Natural killer cell (primary cell): ENCODE results near the gene CHST11. TPM values are rescaled to one million over a fixed set of nuclear protein-coding genes. Genes with fewer than 3 reads are reported as not detected.

Experiments used
- ATAC-seq, 3 donors: fragments of 150-1000 bp in 2 of 3; fragments of 200-7000 bp in 1 of 3; cut with Tn5 transposase; 1 replicate in 1 of 3; 2 replicates in 2 of 3; pipeline ENCODE4 v1.10.0; 2021; ENCODE audit warnings: mild to moderate bottlenecking in 2 of 3, moderate library complexity in 2 of 3
- DNase-seq, 2 donors: peaks; one replicate each; pipeline versions ENCODE4 v3.0.0 to v3.0.0-alpha.2; 2013 to 2021; ENCODE audit warnings: mixed read lengths in 1 of 2
- H3K27ac ChIP-seq: one replicate; pipeline ENCODE4 v1.5.1; 2013; ENCODE audit warnings: mild to moderate bottlenecking, low read length
- H3K27me3 ChIP-seq: one replicate; pipeline ENCODE4 v1.6.1; 2013; ENCODE audit warnings: low read length; ENCODE audit not compliant: control insufficient read depth, insufficient read depth
- H3K36me3 ChIP-seq: one replicate; pipeline ENCODE4 v1.6.1; 2013; ENCODE audit warnings: low read length; ENCODE audit not compliant: control insufficient read depth, insufficient read depth
- H3K4me1 ChIP-seq: one replicate; pipeline ENCODE4 v1.6.1; 2013; ENCODE audit warnings: low read length; ENCODE audit not compliant: control insufficient read depth, insufficient read depth
- H3K4me3 ChIP-seq: one replicate; pipeline ENCODE4 v1.5.1; 2013; ENCODE audit warnings: low read length
- H3K9me3 ChIP-seq: one replicate; pipeline ENCODE4 v1.6.1; 2013; ENCODE audit warnings: low read length; ENCODE audit not compliant: control insufficient read depth, insufficient read depth
- H3K27ac Mint-ChIP-seq, 2 donors: one replicate each; pipeline ENCODE4 v1.8.0; 2022; ENCODE audit warnings: mild to moderate bottlenecking in 2 of 2, mixed read lengths in 2 of 2, moderate library complexity in 1 of 2
- H3K27me3 Mint-ChIP-seq, 2 donors: one replicate each; pipeline ENCODE4 v1.8.0; 2022; ENCODE audit warnings: low read depth in 2 of 2, mixed read lengths in 2 of 2
- H3K36me3 Mint-ChIP-seq: one replicate; pipeline ENCODE4 v1.8.0; 2022; ENCODE audit warnings: mixed read lengths
- H3K4me1 Mint-ChIP-seq, 2 donors: one replicate each; pipeline ENCODE4 v1.8.0; 2022; ENCODE audit warnings: mixed read lengths in 2 of 2
- H3K4me3 Mint-ChIP-seq: one replicate; pipeline ENCODE4 v1.8.0; 2022; ENCODE audit warnings: mild to moderate bottlenecking, moderate library complexity, mixed read lengths
- H3K9me3 Mint-ChIP-seq, 2 donors: one replicate each; pipeline ENCODE4 v1.8.0; 2022; ENCODE audit warnings: mixed read lengths in 2 of 2
- WGBS: methylation state at CpG from one replicate; pipeline ENCODE4 v1.1.7; 2013; ENCODE audit warnings: missing lambda C conversion rate; ENCODE audit not compliant: insufficient coverage; 5-methylcytosine and 5-hydroxymethylcytosine counted together
- intact Hi-C: fragments of 100-400 bp; cut with micrococcal nuclease; formaldehyde crosslinking; loops from one replicate; pipeline ENCODE4 v1.14.2; 2022
- total RNA-seq, 4 donors: library from RNA; stranded (reverse); fragments of 120-200 nt in 1 of 4; gene quantifications; one replicate each; pipeline versions ENCODE4 v1.2.3 to v1.2.4, GENCODE V29; 2013 to 2022
- TF ChIP-seq, protein P1 (sequence below): fragments of 200-600 bp; IDR thresholded peaks from one replicate; pipeline ENCODE4 v1.8.0; 2022; ENCODE audit warnings: antibody characterized with exemption

The CHST11 gene
- total RNA-seq, 3 donors from 2014 or later (not counting 1 experiment from before 2014, with no cell fraction given), result 85.3 to 118 (median 96.1) TPM

DNA sequence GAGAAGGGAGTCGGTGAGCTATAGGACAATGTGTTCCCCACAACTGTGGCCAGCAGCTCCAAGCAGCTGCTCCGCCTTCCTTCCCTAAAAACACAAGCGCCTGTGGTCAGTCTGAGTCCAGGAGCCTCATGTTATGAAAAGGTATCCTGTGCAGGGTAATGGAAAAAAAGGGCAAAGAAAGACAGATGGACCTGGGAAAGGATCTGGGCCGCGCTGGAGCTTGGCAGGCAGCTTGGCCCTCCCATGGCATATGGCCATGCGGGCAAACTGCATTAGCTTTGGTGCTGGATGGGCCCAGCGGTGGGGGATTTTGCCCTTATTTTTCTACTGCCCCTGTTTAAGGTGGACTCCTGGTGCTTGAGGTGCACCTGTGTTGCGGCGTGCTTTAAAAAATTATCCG is 23.7 kb upstream of the CHST11 start:
- DNase-seq (no peak), ATAC-seq (no peak)
- Mint-ChIP-seq H3K36me3 (no peaks in the 10 kb centered on the region), H3K27ac (no peak overlapping the region), H3K4me1 (peaks cover 12 to 18% of the 10 kb centered on the region in 2 donors), H3K9me3 (no peaks in the 10 kb centered on the region), H3K27me3 (peaks cover 18 to 41% of the 10 kb centered on the region in 2 donors), H3K4me3 (no peak overlapping the region)
- Histone ChIP-seq H3K27me3 (no peaks in the 10 kb centered on the region), H3K4me1 (peaks cover 2% of the 10 kb centered on the region), H3K9me3 (no peaks in the 10 kb centered on the region), H3K36me3 (no peaks in the 10 kb centered on the region), H3K4me3 (no peak overlapping the region), H3K27ac (no peak overlapping the region)
- 87% methylated on average over 10 of the region's 10 CpGs for WGBS
- TF ChIP-seq, protein P1, sequence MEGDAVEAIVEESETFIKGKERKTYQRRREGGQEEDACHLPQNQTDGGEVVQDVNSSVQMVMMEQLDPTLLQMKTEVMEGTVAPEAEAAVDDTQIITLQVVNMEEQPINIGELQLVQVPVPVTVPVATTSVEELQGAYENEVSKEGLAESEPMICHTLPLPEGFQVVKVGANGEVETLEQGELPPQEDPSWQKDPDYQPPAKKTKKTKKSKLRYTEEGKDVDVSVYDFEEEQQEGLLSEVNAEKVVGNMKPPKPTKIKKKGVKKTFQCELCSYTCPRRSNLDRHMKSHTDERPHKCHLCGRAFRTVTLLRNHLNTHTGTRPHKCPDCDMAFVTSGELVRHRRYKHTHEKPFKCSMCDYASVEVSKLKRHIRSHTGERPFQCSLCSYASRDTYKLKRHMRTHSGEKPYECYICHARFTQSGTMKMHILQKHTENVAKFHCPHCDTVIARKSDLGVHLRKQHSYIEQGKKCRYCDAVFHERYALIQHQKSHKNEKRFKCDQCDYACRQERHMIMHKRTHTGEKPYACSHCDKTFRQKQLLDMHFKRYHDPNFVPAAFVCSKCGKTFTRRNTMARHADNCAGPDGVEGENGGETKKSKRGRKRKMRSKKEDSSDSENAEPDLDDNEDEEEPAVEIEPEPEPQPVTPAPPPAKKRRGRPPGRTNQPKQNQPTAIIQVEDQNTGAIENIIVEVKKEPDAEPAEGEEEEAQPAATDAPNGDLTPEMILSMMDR, result no peak
- intact Hi-C loops, result no loop called here

DNA sequence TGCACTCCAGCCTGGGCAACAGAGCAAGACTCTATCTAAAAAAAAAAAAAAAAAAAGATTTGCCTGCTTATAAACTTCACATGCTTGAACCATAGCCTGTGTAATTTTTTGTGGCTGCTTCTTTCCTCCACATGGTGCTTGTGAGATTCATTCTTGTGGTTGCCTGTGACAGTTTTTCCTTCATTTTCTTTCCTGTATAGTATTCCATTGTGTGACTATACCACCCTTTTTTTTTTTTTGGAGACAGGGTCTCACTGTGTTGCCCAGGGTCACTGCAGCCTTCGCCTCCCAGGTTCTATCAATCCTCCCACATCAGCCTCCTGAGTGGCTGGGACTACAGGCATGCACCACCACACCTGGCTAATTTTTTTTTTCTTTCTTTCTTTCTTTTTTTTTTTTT is 22.6 kb upstream of the CHST11 start:
- no peaks in the 10 kb centered on the region for H3K4me1 ChIP-seq
- H3K27me3 ChIP-seq, result no peaks in the 10 kb centered on the region
- ATAC-seq (no peak), DNase-seq (no peak)
- TF ChIP-seq, protein P1, result no peak
- H3K36me3 Mint-ChIP-seq, result no peaks in the 10 kb centered on the region
- no peaks in the 10 kb centered on the region for H3K9me3 ChIP-seq
- peaks cover 7 to 13% of the 10 kb centered on the region in 2 donors for H3K4me1 Mint-ChIP-seq
- peaks cover 18 to 41% of the 10 kb centered on the region in 2 donors for H3K27me3 Mint-ChIP-seq
- H3K27ac Mint-ChIP-seq, result no peak overlapping the region
- no CpG with 5 or more reads among the region's 1 CpG for WGBS
- no peaks in the 10 kb centered on the region for H3K36me3 ChIP-seq
- H3K9me3 Mint-ChIP-seq, result no peaks in the 10 kb centered on the region
- no peak overlapping the region for H3K4me3 ChIP-seq
- H3K27ac ChIP-seq, result no peak overlapping the region
- H3K4me3 Mint-ChIP-seq, result no peak overlapping the region
- intact Hi-C loops, result no loop called here

DNA sequence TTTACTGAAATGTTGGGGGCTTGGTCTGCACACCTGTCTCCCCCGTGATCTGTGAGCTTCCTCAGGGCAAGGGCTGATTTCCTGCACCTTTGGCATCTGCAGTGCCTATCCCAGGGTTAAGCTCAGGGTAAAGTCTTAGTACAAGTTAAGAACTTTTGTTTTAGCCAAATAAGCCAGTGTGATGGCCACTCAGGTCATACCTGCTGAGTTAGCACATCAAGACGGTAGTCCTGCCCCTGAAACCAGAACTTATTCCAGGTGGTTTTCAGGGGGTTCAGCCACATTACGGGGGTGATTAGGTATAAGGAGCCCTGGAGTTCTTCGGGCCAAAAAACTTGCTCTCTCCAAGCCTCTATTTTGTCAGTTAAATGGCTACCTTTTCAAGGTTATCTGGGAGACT is 21.6 kb upstream of the CHST11 start:
- TF ChIP-seq, protein P1, result no peak
- Histone ChIP-seq H3K27me3 (no peaks in the 10 kb centered on the region), H3K27ac (no peak overlapping the region), H3K4me3 (no peak overlapping the region), H3K9me3 (no peaks in the 10 kb centered on the region), H3K4me1 (no peaks in the 10 kb centered on the region), H3K36me3 (no peaks in the 10 kb centered on the region)
- ATAC-seq, result no peak
- DNase-seq, result no peak
- no peak overlapping the region for H3K4me3 Mint-ChIP-seq
- 61% methylated on average over 4 of the region's 4 CpGs for WGBS
- intact Hi-C loops, result no loop called here
- H3K9me3 Mint-ChIP-seq, result no peaks in the 10 kb centered on the region
- H3K27ac Mint-ChIP-seq, result no peak overlapping the region
- no peaks in the 10 kb centered on the region for H3K36me3 Mint-ChIP-seq
- H3K27me3 Mint-ChIP-seq, result peaks cover 18 to 41% of the 10 kb centered on the region in 2 donors
- peaks cover 7 to 13% of the 10 kb centered on the region in 2 donors for H3K4me1 Mint-ChIP-seq

DNA sequence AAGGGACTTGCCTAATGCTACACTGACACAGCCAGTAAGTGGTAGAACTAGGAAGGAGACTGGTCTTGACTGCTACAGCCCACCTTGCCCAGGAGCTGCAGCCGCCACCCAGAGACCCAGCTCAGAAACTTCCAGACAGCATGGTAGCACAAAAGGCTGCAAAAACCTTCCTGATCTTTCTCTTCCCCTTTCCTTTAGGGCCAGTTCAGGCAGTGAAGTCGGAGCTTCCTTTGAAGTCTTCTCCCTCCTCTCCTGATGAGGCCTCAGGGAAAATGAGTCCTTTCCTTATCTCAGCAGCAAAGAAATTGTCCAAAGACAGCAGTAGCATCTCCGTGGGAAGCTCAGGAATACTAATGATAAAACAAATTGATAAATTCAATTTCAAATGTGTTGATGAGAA is 21.0 kb upstream of the CHST11 start:
- Histone ChIP-seq H3K9me3 (no peaks in the 10 kb centered on the region), H3K4me3 (no peak overlapping the region), H3K27ac (no peak overlapping the region), H3K36me3 (no peaks in the 10 kb centered on the region), H3K4me1 (no peaks in the 10 kb centered on the region), H3K27me3 (no peaks in the 10 kb centered on the region)
- peaks cover 7 to 13% of the 10 kb centered on the region in 2 donors for H3K4me1 Mint-ChIP-seq
- no peak overlapping the region for H3K4me3 Mint-ChIP-seq
- WGBS, result 95% methylated on average over 2 of the region's 3 CpGs
- H3K27ac Mint-ChIP-seq, result no peak overlapping the region
- no peaks in the 10 kb centered on the region for H3K36me3 Mint-ChIP-seq
- no peaks in the 10 kb centered on the region for H3K9me3 Mint-ChIP-seq
- DNase-seq (no peak), ATAC-seq (no peak)
- peaks cover 18 to 41% of the 10 kb centered on the region in 2 donors for H3K27me3 Mint-ChIP-seq
- intact Hi-C loops, result no loop called here
- TF ChIP-seq, protein P1, result no peak
